Liver (tissue), 3 donors: ENCODE results near the gene USF2.

Experiments used
- CTCF ChIP-seq: fragments of 150-350 bp; IDR thresholded peaks from 2 replicates; pipeline ENCODE4 v1.5.1; 2017; ENCODE audit warnings: improper control_type of control experiment, low read depth, low read length; ENCODE audit not compliant: missing input control
- HNF4G ChIP-seq: IDR thresholded peaks from 2 replicates; pipeline ENCODE4 v1.6.1; 2016; ENCODE audit warnings: antibody characterized with exemption
- JUND ChIP-seq, 2 donors: IDR thresholded peaks; 2 replicates each; pipeline ENCODE4 v1.6.1; 2016; ENCODE audit warnings: antibody characterized with exemption in 2 of 2
- MAX ChIP-seq: IDR thresholded peaks from 2 replicates; pipeline ENCODE4 v1.6.1; 2016; ENCODE audit warnings: antibody characterized with exemption
- NR2F2 ChIP-seq: IDR thresholded peaks from 2 replicates; pipeline ENCODE4 v1.6.1; 2016; ENCODE audit warnings: antibody characterized with exemption
- RAD21 ChIP-seq, 2 donors: IDR thresholded peaks; 2 replicates each; pipeline ENCODE4 v1.6.1; 2016; ENCODE audit warnings: antibody characterized with exemption in 2 of 2, mild to moderate bottlenecking in 2 of 2
- REST ChIP-seq: IDR thresholded peaks from 2 replicates; pipeline ENCODE4 v1.6.1; 2016; ENCODE audit warnings: antibody characterized with exemption, mild to moderate bottlenecking
- SP1 ChIP-seq: IDR thresholded peaks from 2 replicates; pipeline ENCODE4 v1.6.1; 2018; ENCODE audit warnings: antibody characterized with exemption, mild to moderate bottlenecking
- TAF1 ChIP-seq: conservative IDR thresholded peaks from 2 replicates; pipeline ENCODE4 v1.6.1; 2016; ENCODE audit warnings: antibody characterized with exemption, mild to moderate bottlenecking
- YY1 ChIP-seq: IDR thresholded peaks from 2 replicates; pipeline ENCODE4 v1.6.1; 2016; ENCODE audit warnings: antibody characterized with exemption, mild to moderate bottlenecking
- ZBTB33 ChIP-seq: IDR thresholded peaks from 2 replicates; pipeline ENCODE4 v1.6.1; 2016; ENCODE audit warnings: antibody characterized with exemption
- donor health status: healthy.
- donor health status: healthy.

GRCh38 chr19:35307931-35308330 lies 39.2 kb downstream of the USF2 start:
- TF ChIP-seq CTCF = no peak
- TF ChIP-seq MAX = no peak
- no peak for TF ChIP-seq ZBTB33
- TF ChIP-seq YY1 = no peak
- TF ChIP-seq REST = no peak
- no peak for TF ChIP-seq NR2F2
- TF ChIP-seq TAF1 = no peak
- no peak for TF ChIP-seq RAD21 (IDR thresholded peaks at IDR 0.05)
- TF ChIP-seq JUND (IDR thresholded peaks at IDR 0.05) = no peak
- TF ChIP-seq SP1 = no peak
- TF ChIP-seq HNF4G = no peak
